GM18505 (cell line): ENCODE measurements around the gene NKTR.
"Not testable (repeated sequence)": the region's sequence is repeated elsewhere in the genome, so short reads cannot be mapped to it uniquely, and the experiment has no call there.

Experiments
- ATAC-seq: cut with Tn5 transposase; IDR thresholded peaks from one replicate; pipeline ENCODE4 v1.9.1; 2021; ENCODE audit not compliant: unreplicated experiment
- POLR2A ChIP-seq: IDR thresholded peaks from 4 replicates; pipeline ENCODE4 v1.6.1; 2011; ENCODE audit warnings: borderline replicate concordance; ENCODE audit not compliant: insufficient read depth, insufficient read length; ENCODE audit errors: extremely low read depth

The NKTR gene

DNA sequence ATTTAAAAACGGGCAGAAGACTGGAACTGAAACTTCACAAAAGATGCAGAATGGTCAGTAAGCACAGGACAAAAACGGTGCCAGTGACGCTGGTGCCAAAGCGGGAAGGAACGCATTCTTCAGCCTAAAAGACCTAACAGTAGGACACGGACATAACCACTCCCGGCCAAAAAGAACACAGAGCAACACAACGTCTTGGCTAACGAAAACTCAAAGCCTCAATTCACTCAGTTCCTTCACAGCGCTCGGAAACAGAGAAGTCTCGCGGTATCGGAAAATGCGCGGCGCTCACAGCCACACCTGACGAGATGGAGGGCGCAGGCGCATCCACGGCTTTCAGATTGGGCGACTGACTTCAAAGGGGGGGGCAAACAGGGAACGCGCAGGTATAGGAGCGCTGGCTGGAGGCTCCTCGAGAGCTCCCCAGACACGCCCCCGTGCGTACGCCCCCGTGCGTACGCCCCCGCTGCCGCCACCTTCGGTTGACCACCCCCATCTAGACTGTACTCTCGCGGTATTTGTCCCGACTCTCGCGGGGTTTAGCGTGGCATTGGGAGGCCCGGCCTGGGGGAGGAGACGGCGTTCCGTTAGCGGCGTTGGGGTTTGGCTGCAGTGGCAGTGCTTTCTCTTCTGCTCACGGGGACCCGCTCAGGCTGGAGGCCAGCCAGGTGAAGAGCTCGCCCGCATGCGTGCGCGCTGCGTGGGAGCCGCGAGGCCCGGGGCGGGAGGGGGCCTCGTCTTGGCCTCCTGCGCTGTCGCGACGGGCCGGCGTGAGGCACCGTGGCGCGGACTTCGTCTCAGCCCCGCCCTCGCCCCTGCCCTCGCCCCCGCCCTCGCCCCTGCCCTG lies at the start of gene NKTR:
Gene NKTR (plus strand): TSS at position 576 of the 847 bp plus-strand sequence. CDS start 321 bp downstream, outside the sequence.
- TF ChIP-seq POLR2A = peak; percentile 90
- peak; percentile 90 for ATAC-seq

DNA sequence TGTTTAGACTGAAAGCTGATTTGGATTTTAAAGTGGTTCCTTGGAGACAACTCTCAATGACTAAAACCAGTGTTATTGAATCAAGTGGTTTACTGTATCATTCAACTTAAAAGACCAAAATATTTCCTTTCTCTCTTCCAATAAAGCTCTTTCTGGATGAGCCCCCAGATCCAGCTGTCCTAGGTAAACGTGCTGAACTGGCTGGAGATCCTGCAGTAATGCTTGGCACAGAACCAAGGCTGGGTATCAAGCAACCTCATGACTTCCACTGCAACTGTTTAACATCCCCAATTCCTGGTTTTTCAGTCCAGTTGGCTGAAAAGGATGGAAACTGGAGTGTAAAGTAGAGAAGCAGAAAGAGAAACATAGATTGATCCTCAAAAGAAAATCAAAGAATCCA lies 47.7 kb upstream of the NKTR start:
- no peak for TF ChIP-seq POLR2A
- no peak for ATAC-seq

DNA sequence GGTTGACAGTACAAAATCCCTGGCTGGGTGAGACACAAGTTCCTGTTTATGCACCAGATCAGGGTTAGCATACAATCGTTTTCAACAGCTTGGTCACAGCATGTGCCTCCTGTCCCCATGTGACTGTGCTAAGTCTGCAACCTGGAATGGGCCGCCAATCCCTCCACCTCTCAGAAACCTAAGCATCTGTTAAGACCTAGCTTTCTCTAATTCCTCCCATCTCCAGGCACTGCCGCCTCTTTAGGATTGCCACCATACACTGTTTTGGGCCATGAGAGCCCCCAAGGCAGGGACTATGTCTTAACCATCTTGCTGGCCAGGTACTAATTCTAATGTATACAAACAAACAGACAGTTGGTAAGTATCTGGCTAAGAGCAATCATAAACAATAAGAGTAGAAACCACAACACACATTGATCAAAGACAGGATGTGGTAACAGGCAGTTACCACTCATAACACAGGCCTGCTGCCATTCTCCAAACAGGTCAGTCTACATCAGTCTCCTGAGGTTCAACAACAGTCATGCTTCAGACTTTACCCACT lies 44.3 kb upstream of the NKTR start:
- ATAC-seq = no peak
- TF ChIP-seq POLR2A = no peak

DNA sequence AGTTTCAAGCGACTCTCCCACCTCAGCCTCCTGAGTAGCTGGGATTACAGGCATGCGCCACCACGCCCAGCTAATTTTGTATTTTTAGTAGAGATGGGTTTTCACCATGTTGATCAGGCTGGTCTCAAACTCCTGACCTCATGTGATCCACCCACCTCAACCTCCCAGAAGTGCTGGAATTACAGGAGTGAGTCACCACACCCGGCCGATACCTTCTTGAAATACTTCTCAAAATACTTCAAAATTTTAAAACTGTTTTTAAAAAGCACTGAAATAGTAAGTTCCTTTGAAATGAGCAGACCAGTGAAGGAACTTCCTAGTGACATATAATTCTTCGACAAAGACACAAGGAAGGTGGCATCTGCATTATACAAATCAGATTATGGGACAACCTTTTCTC lies 43.7 kb upstream of the NKTR start:
- ATAC-seq = not testable (repeated sequence)

DNA sequence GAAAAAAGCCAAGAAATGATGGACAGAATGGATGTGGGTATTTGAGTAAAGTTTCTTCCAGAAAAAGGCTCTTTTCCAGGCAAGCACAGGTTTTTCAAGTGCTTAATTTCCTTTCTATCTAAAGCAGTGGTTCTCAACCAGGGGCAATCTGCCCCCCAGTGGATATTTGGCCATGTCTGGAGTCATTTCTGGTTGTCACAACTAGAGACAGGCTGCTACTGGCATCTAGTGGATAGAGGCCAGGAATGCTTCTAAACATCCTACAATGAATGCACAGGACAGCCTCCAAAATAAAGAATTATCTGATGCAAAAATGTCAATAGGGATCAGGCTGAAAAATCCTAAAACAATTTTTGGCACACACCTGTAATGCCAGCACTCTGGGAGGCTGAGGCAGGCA lies 42.6 kb upstream of the NKTR start:
- no peak for ATAC-seq
- no peak for TF ChIP-seq POLR2A

DNA sequence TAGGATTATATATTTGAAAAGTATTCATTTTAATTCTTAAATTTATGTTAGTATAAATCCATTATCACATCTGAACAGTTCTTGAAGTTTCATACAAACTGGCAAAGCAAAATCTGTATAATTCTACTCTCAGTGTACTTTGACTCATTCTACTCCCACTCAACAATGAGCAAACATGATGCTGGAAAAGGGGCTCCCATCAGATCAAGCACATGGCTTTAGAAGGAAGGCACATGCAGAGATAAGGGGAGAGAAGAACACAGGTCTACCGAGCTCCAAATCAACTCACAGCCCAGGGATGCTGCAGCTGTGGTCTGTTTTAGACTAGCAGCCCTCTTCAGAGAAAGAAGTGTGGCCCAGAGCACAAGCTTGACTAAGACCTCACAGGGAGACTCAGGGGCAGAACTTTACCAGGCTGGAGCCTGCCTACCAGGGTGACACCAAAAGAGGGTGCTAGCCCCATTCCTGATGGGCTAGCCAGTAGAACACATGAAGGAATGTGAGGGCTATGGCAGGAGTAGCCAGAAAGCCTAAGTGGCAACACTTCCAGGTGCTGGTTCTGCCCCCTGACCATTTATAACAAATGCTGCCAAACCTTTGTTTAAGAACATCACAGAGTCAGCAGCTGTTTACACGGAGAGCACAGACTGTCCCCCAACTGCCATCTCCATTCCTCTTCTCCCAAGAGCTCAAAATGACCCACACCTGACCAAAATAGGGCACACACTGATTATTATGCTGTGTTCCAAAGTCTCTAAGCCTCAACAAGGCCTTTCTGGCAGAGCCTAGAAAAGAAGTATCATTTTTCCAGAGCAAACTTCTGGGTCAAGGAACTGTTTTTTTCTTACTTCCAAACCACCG lies 38.2 kb upstream of the NKTR start:
- TF ChIP-seq POLR2A = no peak
- ATAC-seq = no peak

DNA sequence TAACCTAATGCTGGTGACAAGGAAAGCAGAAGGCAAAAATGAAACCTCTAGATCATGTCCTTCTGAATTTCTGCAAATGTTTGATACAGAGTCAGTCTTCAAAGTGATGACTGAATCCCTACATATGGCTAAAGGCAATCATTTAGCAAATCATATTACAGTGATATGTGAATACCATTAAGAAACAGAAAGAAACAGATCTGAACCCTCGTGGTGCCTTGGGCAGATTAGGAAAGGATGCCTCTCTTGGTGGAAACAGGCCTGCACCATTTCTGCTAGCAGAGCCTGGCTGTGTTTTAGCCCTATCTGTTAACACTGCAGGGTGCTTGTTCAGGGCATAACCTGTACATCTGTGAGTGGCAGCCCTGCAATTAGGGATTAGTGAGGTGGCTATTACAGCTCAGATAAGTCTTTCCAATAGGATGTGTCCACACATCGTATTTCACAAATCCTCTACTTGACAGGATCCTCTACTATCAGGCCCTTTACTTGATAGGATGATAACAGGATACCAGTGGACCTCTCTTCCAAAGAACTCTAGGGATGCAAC lies 30.8 kb upstream of the NKTR start:
- no peak for ATAC-seq
- TF ChIP-seq POLR2A = no peak

DNA sequence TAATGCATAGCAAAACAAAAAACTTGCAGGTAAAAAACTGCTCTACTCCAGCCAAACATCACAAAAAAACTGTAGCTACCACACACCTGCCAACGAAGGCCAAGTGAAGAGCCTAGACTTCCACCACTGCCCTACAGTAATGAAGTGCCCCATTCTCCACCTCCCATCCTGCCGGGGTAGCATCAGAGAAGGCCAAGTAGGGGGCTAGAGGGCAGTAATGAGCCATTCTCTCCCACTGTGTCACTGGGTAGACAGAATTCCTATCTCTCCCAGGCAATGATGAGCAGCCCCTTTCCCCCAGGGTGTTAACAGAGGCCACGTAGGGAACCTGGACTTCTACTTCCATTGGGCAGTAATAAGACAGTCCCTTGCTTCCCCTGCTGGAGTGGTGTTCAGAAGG lies 28.2 kb upstream of the NKTR start:
- no peak for TF ChIP-seq POLR2A

DNA sequence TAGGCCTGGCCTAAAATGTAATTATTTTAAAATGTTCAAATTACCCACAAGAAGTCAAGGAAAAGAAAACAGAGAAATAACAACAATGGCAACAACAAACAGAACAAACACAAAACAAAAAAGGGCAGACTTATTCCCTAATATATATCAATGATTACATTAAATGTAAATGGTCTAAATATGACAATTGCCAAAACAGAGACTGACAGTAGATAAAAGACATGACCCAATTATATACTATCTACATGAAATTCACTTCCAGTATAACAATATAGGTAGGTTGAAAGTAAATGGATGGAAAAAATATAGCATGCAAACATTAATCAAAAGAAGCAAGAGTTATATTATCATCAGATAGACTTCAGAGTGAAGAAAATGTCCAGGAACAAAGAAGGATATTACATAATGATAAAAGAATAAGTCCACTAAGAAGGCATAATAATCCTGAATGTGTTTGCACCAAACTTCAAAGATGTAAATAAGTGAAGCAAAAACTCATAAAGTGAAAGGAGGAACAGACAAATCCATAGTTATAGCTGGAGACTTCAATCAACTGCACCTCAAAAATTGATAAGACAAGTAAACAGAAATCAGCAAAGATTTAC lies 25.2 kb upstream of the NKTR start:
- no peak for TF ChIP-seq POLR2A
- no peak for ATAC-seq

More for the DNA sequence above, 28.2 kb upstream of the NKTR start:
- no peak for ATAC-seq

DNA sequence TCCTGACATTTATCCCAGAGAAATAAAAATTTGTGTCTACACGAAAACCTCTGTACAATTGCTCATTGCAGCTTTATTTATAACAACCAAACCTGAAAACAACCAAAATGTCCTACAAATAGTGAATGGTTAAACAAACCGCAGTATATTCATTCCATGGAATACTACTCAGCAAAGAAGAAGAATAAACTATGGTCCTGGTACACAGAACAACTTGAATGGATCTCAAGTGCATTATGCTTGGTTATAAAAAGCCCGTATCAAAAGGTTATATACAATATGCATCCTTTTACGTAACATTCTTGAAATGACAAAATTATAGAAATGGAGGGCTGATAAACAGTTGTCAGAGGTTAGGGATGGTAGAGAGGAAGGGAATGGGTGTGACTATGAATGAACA lies 22.4 kb upstream of the NKTR start:
- no peak for ATAC-seq
- TF ChIP-seq POLR2A = no peak

DNA sequence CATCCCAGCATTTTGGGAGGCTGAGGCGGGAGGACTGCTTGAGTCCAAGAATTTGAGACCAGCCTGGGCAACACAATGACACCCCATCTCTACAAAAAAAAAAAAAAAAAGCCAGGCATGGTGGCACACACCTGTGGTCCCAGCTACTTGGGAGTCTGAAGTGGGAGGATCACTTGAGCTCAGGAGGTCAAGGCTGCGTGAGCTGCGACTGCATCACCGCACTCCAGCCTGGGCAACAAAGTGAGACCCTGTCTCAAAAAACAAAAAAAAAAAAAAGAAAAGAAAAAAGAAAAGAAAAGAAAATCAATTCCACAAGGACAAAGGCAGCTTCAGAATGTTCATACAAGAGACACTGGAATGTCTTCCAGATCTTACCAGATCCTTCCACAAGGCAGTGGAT lies 21.1 kb upstream of the NKTR start:
- not testable (repeated sequence) for ATAC-seq

DNA sequence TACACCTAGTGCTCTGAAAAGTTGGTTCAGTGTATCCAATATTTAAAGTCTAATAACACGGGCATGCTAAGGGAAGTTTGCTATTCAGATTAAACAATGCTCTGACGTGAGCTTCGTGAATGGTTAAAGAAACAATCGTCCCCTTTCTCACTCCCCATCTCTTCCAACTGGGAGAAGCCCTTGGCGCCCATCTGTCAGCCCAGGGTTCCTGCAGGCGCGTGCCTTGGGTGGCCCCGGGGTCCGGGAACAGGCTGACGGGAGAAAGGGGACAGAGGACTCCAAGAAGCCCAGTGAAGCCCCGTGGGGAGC lies 19.1 kb upstream of the NKTR start:
- TF ChIP-seq POLR2A = no peak
- ATAC-seq = no peak

DNA sequence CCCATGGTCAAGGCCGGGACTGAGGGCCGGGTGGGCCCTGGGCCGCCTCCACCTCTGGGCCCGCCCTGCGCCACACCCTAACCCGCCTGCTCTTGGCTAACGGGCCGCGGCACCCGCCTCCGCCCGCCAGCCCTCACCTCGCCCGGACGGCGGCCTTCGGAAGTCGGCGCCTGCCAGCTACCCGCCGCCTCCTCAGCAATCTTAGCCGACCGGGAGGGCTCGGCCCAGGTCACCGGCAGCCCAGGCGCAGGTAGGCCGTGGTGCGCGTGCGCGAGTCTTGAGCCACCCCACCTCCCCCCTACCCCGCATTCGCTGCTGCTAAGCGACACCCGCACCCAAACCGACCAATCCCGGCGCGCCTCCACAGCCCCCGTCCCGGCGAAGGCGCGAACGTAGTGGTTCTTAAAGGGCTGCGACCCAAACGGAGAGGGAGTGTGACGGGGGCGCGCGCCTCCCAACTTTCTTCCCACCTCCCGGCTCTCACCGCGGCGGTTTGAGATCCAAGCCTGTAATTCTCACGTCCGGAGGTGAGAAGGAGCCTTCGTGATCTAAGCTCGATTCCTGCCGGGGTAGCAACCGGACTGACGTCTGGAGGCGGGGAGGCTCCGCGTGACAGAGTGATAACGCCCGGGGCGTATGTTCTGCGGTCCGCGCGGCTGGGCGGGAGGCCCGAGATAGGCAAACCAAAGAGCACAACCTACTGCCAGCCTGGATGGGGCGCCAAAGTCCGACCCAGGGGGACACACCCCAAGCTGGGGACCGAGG lies 18.6 kb upstream of the NKTR start, which contains the start of gene SEC22C:
Gene SEC22C (minus strand): TSS at position 259 of the 765 bp plus-strand sequence. CDS start 12,921 bp downstream, outside the sequence.
- peak; percentile 83 for TF ChIP-seq POLR2A
- peak; percentile 91 for ATAC-seq
